Measurements from ENCODE around the gene RAI14.

The RAI14 gene

DNA sequence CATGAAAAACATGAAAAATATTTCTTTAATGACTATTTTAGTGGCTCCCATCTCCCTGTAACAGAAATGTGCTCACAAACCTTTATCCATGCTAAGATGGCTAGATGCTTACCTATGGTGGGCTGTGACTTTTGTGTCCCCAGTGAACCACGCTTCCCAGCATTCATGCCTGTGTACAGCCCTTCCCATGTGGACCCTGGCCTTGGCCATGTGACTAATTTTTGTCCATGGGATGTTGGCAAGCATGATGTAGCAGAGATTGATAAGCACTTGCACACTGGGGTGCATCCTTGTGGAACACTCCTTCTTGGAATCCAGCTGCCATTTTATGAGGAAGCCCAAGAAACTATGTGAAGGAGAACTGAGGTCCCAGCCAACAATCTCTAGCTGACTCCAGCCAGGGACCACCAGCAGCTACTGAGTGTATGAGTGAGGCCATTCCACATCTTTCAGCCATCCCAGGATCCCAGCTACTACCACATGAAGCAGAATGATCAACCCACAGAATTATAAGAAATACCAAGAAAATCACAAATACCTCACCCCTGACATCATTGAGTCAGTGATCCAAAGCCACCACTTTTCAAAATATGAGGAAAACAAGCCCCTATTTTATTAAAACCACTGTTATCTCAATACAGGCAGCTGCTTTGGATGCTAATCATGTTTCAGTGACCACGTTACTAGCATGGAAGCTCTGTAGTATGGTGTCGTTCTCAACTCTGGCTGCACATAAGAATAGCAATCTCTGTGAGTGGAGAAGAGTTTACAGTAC lies 16.1 kb upstream of the RAI14 start:
- DNase-seq (ENCODE audit: extremely low spot score, insufficient read length, low read depth) (no peak), FAIRE-seq (no peak)

GRCh38 chr5:34648039-34648839 lies 7.9 kb upstream of the RAI14 start:
- DNase-seq (ENCODE audit: extremely low spot score, insufficient read length, low read depth) (no peak), FAIRE-seq (no peak)

DNA sequence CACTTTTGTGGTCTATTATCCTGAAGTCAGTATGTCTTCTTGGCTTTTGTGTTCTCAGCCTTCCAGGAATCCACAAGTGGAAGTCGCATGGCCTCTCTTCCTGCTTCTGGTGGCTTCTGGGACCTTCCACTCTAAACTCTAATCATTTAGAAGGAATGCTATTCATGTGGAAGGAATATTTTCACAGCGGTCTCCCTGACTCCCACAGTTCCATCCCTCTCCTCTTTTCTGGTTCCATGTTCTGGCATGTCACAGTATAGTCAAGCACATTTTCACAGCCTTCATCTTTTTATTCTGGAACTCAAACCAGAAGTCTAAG lies 7.3 kb upstream of the RAI14 start:
- FAIRE-seq (no peak), DNase-seq (ENCODE audit: extremely low spot score, insufficient read length, low read depth) (no peak)

GRCh38 chr5:34651791-34652190 lies 4.3 kb upstream of the RAI14 start:
- FAIRE-seq = no peak

DNA sequence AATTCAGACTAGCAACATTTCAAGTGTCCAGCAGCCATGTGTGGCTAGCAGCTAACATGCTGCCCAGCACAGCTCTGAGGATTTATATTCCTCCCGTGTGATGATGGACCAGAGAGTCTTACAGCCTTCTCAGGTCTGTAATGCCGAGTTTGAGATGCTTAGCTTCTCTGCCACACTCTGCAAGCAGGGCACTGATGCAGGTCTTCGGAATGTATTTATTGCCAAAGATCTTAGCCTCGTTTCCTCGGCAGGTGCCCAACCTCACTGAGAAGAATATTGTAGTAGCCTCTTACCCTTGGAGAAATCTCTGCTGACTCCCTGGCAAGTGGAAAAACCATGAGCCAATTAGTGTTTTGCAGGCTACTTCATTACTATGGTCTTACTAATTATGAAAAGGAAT lies 3.7 kb upstream of the RAI14 start:
- FAIRE-seq = no peak
- no peak for DNase-seq (ENCODE audit: extremely low spot score, insufficient read length, low read depth)

More at GRCh38 chr5:34651791-34652190, 4.3 kb upstream of the RAI14 start:
- no peak for DNase-seq (ENCODE audit: extremely low spot score, insufficient read length, low read depth)

DNA sequence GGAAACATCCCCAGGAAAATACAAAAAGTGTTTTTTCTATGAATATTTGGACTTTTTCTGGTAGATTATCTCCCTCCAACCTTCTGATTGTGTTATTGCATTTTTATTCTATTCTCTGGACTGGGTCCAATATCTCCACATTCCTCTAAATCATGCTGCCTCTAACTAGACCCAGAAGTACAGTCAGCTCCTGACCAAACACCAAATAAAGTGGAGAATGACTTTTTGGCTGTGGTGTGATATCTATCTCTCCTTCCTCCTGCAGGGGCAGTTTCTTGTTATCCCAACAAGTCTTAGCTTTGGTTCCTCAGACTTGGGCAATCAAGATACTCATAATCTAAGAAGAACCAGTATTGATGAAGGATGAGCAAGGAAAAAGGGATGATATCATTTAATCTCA lies 3.2 kb upstream of the RAI14 start:
- FAIRE-seq (no peak), DNase-seq (ENCODE audit: extremely low spot score, insufficient read length, low read depth) (no peak)

DNA sequence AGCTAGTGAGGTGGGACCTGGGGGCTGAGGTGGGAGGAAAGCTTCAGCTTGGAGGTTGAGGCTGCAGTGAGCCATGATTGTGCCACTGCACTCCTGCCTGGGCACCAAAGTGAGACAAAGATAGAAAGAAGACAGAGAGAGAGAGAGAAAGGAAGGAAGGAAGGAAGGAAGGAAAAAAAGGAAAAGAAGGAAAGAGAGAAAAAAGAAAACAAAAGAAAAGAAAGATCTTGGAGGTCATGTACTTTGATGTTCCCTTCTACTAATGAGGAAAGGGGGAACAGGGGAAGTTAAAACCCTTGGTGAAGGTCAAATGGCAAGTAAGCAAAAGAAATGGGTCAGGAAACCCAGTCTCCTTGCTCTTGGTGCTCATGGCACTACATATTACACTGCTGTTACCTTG lies 2.4 kb upstream of the RAI14 start:
- DNase-seq (ENCODE audit: extremely low spot score, insufficient read length, low read depth) (no peak), FAIRE-seq (no peak)

DNA sequence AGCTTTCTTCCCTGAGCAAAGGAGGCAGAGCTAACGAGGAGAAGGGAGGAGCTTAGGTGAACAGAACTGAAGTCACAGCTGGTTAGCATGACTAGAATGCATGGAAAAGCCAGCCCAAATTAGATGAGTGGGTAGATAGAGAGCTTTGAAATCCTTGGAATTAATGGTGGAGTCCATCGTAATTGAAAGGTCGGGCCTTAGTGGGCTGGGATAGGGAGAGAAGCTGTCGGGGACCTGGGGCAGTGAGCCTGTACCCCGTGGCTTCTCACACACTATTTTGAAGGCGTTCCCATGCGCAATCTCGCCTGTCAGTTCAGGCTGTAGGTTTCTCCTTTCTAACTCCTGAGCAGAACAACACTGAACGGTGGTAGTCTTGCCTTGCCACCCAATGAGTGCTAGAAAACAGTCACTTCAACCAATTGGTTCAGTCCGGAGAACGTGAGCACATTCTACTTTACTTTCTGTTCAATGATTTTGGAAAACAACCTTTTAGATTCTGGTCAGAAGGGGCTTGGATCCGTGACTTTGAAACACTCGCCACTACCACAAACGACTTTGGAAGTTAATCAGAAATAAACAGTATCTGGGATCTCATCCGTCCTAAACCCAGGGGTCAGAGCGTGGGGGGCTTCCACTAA lies 655 bp upstream of the RAI14 start:
- no peak for DNase-seq (ENCODE audit: extremely low spot score, insufficient read length, low read depth)

GRCh38 chr5:34656700-34657273 lies 659 bp downstream of the RAI14 start:
- DNase-seq (ENCODE audit: extremely low spot score, insufficient read length, low read depth) (no peak), FAIRE-seq (no peak)

More for the DNA sequence above, 655 bp upstream of the RAI14 start:
- no peak for FAIRE-seq

DNA sequence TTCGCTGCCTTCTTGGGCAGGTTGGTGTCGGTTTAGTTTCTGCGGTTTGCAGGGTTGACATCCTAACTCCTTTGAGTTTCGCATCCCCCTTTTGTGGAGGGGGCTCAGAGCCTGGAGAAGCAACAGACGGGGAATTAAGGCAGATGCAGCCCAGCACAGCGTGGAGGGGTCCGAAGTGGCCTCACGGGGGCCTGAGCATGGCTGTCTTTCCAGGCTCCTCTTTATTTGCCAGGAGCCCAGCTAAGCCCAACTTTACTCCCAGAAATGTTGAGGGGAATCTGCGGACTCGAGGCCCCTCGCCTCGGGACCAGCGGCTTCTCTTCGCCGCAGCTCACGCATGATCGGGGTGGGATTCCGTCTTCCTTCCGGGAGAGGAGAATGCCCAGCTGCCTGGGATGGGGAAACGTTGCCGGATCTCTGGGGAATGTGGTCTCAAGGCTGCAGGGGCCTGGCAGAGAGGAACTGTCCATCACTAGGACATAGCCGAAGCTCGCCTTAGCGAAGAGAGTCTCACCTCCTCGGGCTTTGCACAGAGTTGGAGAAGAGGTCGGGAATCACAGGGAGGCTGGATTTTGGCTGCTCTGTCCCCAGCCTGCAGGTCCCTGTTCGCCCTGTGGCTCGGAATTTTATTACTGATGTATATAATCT lies 1.3 kb downstream of the RAI14 start:
- FAIRE-seq = no peak
- DNase-seq (ENCODE audit: extremely low spot score, insufficient read length, low read depth) = no peak

DNA sequence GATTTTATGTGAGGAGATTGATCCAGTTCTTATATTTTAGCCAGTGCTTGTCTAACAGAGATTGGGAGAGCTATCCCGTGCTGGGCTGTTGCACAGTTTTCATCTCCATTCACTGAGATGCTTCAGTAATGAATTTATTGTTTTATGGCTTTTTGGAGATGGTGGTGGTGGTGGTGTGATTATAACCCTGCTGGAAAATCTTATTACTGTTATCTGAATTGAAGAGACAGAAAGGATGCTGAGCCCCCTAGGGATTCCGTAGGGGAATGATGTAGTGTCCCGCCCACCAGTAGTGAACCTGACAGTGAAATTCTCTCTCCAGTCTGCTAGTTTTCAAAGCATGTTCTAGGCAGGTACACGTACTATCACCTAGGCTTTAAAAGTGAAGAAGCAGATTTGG lies 1.9 kb downstream of the RAI14 start:
- DNase-seq (ENCODE audit: extremely low spot score, insufficient read length, low read depth) (no peak), FAIRE-seq (no peak)

GRCh38 chr5:34659168-34659567 lies 3.0 kb downstream of the RAI14 start:
- FAIRE-seq (no peak), DNase-seq (ENCODE audit: extremely low spot score, insufficient read length, low read depth) (no peak)

GRCh38 chr5:34660444-34660843 lies 4.3 kb downstream of the RAI14 start:
- FAIRE-seq (no peak), DNase-seq (ENCODE audit: extremely low spot score, insufficient read length, low read depth) (no peak)

DNA sequence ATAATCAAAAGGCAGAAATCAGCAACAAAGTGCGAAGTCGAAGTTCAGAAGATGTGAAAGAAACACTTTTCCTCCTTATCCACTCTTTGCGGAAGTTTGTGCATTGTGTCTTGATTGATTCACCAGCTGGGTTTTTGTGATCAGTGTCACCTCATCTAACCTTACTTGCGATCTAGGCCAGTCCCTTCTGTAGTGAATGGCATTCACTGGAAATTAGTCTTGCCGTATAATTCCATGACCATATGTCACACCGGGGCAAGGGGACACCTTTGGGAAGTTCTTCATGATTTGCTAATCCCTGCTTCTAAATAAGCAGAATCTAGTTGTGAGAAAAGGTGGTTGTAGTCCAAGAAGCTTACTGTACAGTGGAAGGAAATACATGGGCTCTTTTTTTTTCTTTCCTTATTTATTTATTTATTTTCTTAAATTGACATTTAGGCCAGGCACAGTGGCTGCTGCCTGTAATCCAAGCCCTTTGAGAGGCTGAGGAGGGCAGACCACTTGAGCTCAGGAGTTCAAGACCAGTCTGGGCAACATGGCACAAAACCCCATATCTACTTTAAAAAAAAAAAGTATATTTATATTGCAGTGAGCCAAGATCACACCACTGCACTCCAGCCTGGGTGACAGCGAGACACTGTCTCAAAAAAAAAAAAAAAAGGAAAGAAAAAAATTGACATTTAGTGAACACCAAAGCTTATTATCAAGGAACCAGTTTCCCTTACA lies 7.8 kb downstream of the RAI14 start:
- DNase-seq (ENCODE audit: extremely low spot score, insufficient read length, low read depth) (no peak), FAIRE-seq (no peak)

GRCh38 chr5:34666392-34667080 lies 10.4 kb downstream of the RAI14 start:
- DNase-seq (ENCODE audit: extremely low spot score, insufficient read length, low read depth) (no peak), FAIRE-seq (no peak)

DNA sequence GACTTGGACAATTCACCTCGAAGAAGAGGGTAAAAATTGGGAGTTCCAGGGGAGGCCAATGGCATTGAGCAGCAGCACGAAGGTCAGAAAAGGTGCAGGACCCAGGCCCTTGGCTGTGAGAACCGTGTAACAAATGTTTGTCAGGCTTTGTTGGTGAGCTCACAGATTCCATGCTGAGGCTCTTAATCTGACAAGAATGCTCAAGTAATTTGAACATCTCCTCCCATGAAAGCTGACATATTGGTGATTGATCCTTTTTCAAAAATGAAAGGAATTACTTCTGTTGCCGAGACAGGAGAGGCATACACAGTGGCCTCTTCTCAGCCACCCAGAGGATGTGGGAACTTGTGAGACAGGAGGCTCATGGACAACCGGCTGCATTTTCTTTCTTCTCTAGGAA lies 11.6 kb downstream of the RAI14 start:
- DNase-seq (ENCODE audit: extremely low spot score, insufficient read length, low read depth) (no peak), FAIRE-seq (no peak)

- no peak for FAIRE-seq
- no peak for DNase-seq (ENCODE audit: extremely low spot score, insufficient read length, low read depth)
Measured at GRCh38 chr5:34669931-34670516, 13.9 kb downstream of the RAI14 start.

GRCh38 chr5:34672196-34672595 lies 16.1 kb downstream of the RAI14 start:
- no peak for DNase-seq (ENCODE audit: extremely low spot score, insufficient read length, low read depth)
- FAIRE-seq = no peak
